Glutamatergic neuron (in vitro differentiated cells): Measurements from ENCODE around the gene DACT1. TPM values are rescaled to one million over a fixed set of nuclear protein-coding genes. Genes with fewer than 3 reads are reported as not detected.
A peak's percentile ranks its signal among the peaks of the same experiment; 100 is the strongest.

Experiments
- DNase-seq: peaks from one replicate; pipeline ENCODE4 v3.0.0; 2022
- H3K27ac Mint-ChIP-seq: one replicate; pipeline ENCODE4 v1.8.0; 2020; ENCODE audit warnings: mild to moderate bottlenecking, mixed read lengths, inconsistent platforms; ENCODE audit not compliant: unreplicated experiment
- H3K27me3 Mint-ChIP-seq: one replicate; pipeline ENCODE4 v1.8.0; 2020; ENCODE audit warnings: mild to moderate bottlenecking, moderate library complexity, mixed read lengths, inconsistent platforms; ENCODE audit not compliant: unreplicated experiment
- H3K36me3 Mint-ChIP-seq: one replicate; pipeline ENCODE4 v1.8.0; 2020; ENCODE audit warnings: mild to moderate bottlenecking, mixed read lengths, inconsistent platforms; ENCODE audit not compliant: unreplicated experiment
- H3K4me1 Mint-ChIP-seq: one replicate; pipeline ENCODE4 v1.8.0; 2020; ENCODE audit warnings: mild to moderate bottlenecking, low read depth, mixed read lengths, inconsistent platforms; ENCODE audit not compliant: unreplicated experiment
- H3K4me3 Mint-ChIP-seq: one replicate; pipeline ENCODE4 v1.8.0; 2020; ENCODE audit warnings: mild to moderate bottlenecking, mixed read lengths, inconsistent platforms; ENCODE audit not compliant: unreplicated experiment
- H3K9me3 Mint-ChIP-seq: one replicate; pipeline ENCODE4 v1.8.0; 2020; ENCODE audit warnings: mild to moderate bottlenecking, moderate library complexity, mixed read lengths, inconsistent platforms; ENCODE audit not compliant: unreplicated experiment
- CTCF ChIP-seq: fragments of 200-600 bp; sonication (generic); IDR thresholded peaks from one replicate; pipeline ENCODE4 v1.5.0; 2021; ENCODE audit not compliant: partially characterized antibody, unreplicated experiment
- total RNA-seq: library from RNA; stranded (reverse); fragmentation: NEBNext Ultra II Directional; extraction: Animal tissue kit (Norgen Biotek cat#: 25700); gene quantifications from one replicate; pipeline ENCODE4 v1.2.1, GENCODE V29; 2021; ENCODE audit not compliant: unreplicated experiment

The DACT1 gene
- total RNA-seq, 1 donor from 2014 or later, result 39.9 TPM

DNA sequence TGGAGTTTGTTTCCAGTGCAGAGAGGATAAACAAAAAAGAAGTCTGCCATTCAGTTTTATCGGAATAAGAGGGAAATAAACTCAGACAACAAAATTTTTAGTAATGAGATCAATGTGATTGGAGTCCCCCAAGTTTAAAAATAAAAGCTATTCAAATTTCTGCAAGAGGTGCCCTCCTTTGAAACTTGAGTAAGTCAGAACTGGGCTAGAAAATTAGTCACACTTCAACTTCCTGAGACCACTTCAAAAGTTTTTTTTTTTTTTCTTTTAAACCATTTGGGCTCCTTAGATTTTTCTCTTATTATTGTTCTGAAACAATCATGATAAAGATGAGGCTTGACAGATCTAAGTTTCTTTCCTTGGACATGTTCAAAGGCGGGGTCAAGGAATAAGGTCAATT lies 3.2 kb downstream of the DACT1 start:
- Mint-ChIP-seq H3K27me3 (peaks cover 14% of the 10 kb centered on the region), H3K9me3 (peaks cover 8% of the 10 kb centered on the region), H3K36me3 (peaks cover 6% of the 10 kb centered on the region), H3K27ac (no peak overlapping the region), H3K4me3 (peak overlapping the region; percentile 97), H3K4me1 (peaks cover 24% of the 10 kb centered on the region)
- no peak for DNase-seq
- no peak for TF ChIP-seq CTCF

- peaks cover 23% of the 10 kb centered on the region for H3K4me1 Mint-ChIP-seq
- no peak overlapping the region for H3K4me3 Mint-ChIP-seq
- TF ChIP-seq CTCF, result no peak
- H3K27ac Mint-ChIP-seq, result no peak overlapping the region
- no peak for DNase-seq
- H3K27me3 Mint-ChIP-seq, result peaks cover 14% of the 10 kb centered on the region
- peaks cover 8% of the 10 kb centered on the region for H3K9me3 Mint-ChIP-seq
- H3K36me3 Mint-ChIP-seq, result peaks cover 6% of the 10 kb centered on the region
These were observed 3.7 kb downstream of the DACT1 start for GRCh38 chr14:58641509-58641908.

DNA sequence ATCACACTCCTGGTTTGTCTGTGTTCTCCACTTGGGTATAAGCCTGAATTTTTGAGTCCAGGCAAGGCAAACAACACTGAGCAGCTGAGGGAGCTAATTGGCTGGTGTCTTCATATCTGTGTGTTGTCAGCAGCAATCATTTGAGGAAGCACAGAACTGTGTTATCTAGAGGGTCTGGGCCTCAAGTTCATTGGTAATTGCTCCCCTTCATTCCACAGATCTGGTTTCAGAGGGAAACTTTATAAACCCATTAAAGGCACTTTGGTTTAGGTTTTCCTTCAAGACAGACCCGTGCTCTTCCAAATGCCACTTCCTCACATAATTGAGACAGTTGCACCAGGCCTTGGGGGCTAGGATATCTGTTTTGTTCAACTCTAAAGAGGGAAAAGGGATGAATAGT lies 5.6 kb downstream of the DACT1 start:
- Mint-ChIP-seq H3K27ac (peak overlapping the region; percentile 48), H3K9me3 (peaks cover 12% of the 10 kb centered on the region), H3K36me3 (peaks cover 14% of the 10 kb centered on the region), H3K4me3 (peak overlapping the region; percentile 12), H3K27me3 (peaks cover 10% of the 10 kb centered on the region), H3K4me1 (peaks cover 20% of the 10 kb centered on the region)
- TF ChIP-seq CTCF, result no peak
- no peak for DNase-seq

GRCh38 chr14:58645641-58646040 lies 7.9 kb downstream of the DACT1 start:
- DNase-seq, result no peak
- no peak overlapping the region for H3K27ac Mint-ChIP-seq
- no peaks in the 10 kb centered on the region for H3K27me3 Mint-ChIP-seq
- H3K4me1 Mint-ChIP-seq, result peaks cover 13% of the 10 kb centered on the region
- H3K9me3 Mint-ChIP-seq, result peaks cover 4% of the 10 kb centered on the region
- peaks cover 14% of the 10 kb centered on the region for H3K36me3 Mint-ChIP-seq
- no peak for TF ChIP-seq CTCF
- H3K4me3 Mint-ChIP-seq, result no peak overlapping the region

- Mint-ChIP-seq H3K27me3 (no peaks in the 10 kb centered on the region), H3K4me3 (no peak overlapping the region), H3K9me3 (peaks cover 4% of the 10 kb centered on the region), H3K4me1 (peaks cover 12% of the 10 kb centered on the region), H3K27ac (no peak overlapping the region), H3K36me3 (peaks cover 14% of the 10 kb centered on the region)
- no peak for TF ChIP-seq CTCF
- no peak for DNase-seq
These were observed 8.7 kb downstream of the DACT1 start for GRCh38 chr14:58646479-58646878.
